Cortex of kidney (tissue), 1 donor: ENCODE results near the gene TESPA1.
"Not testable (repeated sequence)": the region's sequence is repeated elsewhere in the genome, so short reads cannot be mapped to it uniquely, and the experiment has no call there.

ENCODE experiments used
- DNase-seq: peaks from one replicate; lab custom pipeline; 2025; lab: John Stamatoyannopoulos, UW

TESPA1 gene, protein sequence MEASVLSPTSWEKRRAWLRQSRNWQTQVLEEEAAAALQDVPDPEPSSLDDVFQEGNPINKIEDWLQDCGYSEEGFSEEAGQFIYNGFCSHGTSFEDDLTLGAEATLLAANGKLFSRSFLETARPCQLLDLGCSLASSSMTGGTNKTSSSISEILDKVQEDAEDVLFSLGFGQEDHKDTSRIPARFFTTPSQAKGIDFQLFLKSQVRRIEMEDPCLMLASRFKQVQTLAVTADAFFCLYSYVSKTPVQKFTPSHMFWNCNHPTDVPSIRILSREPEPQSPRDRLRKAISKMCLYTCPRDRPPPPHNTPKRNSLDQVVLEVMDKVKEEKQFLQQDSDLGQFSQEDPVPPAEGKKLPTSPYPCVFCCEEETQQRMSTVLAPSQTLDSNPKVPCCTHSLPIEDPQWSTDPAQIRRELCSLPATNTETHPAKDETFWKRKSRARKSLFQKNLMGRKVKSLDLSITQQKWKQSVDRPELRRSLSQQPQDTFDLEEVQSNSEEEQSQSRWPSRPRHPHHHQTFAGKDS

DNA sequence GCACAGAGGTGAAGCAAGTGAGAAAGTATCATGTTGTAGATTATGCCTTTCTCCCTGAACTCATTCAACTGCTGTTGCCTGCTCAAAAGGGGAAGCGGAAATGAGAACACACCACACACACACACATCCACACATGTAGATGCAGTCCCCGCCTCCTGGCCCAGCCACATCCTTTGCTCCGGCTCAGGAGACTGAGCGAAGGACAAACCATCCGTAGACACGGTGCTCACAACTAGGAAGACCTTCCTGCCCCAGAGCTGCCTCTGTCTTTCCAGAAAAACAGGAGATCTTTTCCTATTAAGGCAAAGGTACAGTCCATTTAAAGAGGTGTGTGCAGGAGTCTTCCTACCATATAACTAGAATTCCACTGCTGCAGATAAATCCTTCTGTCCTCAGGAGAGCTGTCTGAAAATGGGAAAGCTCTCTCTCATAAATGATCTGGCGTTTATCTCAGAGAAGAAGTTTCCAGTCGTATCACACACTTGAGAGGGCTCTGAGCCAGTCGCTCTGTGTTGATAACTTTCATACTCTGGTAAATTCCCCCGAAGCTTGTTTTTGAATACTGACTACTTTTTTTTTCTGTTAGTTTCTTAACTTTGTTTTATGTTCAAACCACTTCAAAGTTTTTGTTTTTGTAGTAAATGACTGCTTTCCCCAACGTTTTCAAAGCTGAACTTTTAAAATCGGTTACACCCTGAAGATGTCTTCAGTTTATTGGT, at the start of gene TESPA1:
Gene TESPA1 (minus strand): TSS at position 105 of the 719 bp plus-strand sequence. CDS start 10,200 bp downstream, outside the sequence.
- no peak for DNase-seq

DNA sequence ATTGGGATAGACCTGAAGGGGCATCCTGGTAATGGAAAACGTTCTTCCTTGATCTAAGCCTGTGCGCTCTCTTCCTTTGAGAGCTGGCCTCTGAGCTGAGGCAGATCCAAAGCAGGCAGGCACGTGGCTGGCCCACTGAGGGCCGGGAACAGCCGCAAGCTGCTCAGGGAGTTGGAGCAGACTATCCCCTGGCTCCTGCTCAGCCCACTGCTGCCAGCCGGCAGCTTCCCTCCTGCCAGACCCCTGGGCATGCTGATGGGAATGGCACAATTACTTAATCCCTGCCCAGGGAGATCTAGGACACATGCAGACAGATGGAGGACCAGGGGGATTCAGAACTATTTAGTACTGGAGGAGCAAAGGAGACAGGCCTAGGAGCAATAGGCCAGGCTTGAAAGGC, 49.7 kb upstream of the TESPA1 start:
- no peak for DNase-seq

DNA sequence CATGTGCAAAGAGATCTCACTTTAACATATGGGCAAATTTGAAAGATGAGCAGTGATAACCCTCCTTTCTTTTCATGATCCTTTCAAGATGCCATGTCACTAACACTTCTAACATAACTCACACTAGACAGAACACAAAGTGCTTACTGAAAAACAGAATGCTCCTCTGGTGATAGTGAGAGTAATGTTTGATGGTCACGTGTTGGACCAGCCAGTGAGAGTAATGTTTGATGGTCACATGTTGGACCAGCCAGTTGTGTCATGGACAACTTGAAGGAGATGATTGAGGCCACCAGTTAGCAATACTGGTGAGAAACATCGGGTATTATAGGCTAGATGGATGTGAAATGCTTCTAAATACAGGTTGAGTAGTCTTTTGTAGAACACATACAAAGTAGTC, 40.9 kb upstream of the TESPA1 start:
- no peak for DNase-seq

DNA sequence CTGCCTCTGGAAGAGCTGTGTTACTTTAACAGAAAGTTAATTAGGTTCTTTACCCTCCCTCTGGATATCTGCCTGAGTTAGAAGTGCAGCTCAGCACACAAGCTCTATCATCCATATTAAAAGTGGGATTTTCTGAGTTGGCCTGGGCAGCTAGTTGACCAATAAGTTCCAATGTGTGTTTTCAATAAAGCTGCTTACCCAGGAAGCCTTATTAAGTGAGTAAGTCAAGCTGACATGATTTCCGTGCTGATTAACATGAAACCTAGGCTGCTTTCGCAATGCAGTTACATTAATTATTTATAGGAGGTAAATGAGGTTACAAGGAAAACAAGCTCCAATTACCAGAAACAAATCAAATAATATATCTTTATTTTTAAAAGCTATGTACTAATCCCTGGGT, 40.0 kb upstream of the TESPA1 start:
- no peak for DNase-seq

DNA sequence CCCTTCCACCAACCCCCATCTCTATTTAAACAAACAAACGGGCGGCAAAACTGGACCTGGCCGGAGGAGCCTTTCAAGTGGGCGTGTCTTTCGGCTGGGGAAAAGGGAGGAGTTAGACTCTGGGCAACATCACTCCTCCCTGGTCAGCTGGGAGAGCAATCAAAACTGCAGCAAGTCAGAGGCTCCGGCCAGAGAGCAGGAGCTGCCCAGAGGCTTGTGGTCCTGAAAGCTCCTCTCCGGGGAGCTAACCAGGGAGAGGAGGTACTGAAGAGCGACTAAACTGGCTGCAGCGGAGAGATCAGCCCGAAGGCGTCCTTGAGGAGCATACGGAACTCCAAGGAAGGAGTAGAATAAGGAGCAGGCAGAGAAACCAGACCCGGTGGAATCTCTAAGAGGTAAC, 35.2 kb upstream of the TESPA1 start, which contains the start of gene NEUROD4:
Gene NEUROD4 (plus strand): TSS at position 191 of the 400 bp plus-strand sequence. CDS start 6,466 bp downstream, outside the sequence.
- DNase-seq = no peak

DNA sequence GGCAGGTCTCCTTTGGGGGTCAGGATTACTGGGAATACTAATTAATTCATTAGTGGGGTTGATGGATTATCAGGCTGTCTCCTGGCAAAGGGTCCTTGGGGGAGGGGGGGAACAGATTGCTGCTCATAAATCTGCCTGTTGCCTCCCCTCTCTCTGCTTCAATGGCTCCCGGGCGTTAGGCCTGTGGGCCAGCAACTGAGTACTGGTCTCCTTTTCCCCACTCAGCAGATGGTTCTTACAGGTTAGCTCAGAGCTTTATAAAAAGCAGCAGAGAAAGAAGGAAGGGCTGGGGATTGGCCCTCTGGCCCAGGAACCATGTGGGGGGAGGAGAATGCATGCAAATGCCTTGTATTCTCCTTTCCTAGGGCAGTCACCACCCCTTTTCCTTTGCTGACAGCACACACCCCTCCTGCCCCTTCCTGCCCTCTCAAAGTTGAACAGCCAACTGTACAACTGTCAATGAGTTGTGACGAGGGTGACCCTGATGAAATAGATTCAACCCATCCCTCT, 32.9 kb upstream of the TESPA1 start:
- DNase-seq = no peak

DNA sequence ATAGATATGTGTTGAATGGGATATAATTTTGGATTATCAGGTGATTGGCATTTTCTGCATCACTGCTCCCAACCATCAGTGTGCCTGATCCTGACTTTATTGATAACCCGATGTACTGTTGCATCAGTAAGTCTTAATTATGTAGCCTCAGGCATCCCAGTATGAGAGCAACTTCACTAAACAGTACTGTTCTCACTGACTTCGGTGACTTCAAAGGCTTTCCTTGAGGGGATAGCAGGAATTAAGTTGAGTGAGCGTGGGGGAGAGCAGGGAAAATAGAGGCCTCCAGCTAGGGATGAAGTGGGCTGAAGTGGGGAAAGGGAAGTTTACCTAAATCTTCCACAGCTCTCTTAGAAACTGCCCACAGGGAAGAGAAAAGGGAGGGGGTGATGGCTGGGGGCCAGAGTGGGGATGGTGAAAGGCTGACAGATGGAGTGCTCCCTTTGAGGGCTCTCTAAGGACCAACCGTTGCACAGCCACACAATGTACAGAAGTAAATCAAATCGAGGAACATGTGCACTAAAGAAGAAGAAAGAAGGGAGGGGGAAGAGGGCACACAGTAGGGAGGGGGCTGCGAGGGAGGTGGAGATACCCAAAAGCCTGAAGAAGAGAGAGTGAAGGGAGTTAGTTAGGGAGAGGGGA, 24.5 kb upstream of the TESPA1 start:
- DNase-seq = no peak

DNA sequence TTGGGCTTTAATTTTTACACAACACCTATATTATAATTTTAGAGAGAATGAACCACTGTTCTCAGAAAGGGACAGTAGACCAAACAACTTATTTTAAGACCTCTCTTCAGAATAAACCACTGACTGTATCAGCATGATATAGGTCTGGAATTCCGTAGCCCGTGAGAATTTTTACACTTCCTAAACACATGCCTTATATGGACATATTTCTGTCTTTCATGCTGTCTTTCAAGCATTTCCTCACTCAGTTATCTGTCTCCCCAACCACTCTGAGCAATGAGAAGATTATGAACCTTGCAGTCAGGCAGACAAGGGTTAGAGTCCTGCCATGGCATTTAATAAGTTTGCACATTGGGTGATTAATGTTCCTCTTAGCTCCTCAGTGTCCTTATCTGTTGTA, 17.8 kb upstream of the TESPA1 start:
- no peak for DNase-seq

DNA sequence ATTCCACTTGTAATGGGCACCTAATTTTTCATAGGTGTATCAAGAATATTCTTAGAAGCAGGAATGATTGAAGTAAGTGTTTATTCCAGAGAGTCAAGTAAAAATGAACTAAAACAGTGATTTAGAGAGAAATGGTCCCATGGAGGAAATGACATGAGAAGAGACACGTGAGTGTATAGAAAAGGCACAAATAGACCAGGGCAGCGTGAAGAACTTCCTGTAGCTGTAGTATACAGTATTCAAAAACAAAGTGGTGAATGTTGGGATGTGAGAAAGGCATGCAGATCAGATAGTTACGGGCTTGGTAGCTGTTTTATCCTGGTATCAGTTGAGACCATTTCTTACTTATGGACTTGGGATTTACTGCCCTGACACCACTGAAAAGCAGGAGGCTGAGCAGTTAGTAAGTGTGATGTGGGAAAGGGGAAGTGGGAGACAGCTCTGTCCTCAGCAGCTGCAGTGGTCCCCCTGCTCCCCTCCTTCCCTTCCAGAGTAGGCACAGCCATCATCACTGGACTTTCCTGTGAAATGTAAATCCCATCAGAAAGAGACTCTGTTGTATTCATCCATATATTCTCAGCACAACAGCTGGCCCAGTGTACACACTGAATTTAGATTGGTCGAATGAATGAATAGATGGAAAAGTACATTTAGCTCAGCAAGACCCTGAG, 16.8 kb upstream of the TESPA1 start:
- no peak for DNase-seq

DNA sequence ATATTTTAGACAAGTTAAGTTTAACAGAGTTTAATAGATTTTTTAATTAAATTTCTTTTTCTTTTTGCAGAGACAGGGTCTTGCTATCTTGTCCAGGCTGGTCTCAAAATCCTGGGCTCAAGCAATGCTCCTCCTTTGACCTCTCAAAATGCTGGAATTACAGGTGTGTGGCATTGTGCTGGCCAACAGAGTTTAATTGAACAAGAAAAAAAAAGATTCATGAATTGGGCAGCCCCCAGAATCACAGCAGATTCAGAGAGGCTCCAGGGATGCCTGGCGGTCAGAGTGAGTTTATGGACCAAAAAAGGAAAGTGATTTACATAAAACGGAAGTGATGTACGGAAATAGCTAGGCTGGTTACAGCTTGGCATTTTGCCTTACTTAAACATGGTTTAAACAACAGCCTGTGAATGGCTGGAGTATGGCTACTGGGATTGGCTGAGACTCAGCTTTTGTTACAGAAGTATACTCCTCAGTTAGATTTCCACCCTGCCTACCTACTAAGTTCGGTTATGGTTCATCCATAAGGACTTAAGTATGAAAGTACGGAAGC, 14.5 kb upstream of the TESPA1 start:
- DNase-seq = no peak

DNA sequence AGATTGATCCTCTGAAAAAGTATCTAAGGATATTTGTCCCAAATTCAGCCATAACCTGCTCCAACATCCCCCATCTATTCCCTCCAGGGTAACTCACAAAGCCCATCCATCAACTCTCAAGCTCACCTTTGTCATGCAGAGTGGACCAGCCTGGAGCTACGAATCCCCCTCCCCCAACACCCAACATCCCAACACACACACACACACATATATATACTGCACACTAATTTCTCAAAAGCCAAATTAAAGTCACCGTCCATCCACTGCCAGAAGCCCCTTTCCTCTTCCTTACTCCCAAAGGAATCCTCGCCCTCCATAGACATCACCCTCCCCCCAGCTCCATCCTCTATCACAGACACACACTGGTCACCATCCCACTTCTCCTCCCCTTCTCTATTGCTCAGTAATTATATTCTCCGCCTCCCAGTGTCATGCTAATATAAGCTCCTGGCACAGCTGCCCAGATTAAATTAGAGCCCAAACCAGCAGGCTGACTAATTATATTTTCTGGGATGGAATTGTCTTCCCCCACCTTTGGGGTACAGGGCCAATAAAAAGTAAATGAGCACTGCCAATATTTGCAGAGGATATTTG, 13.5 kb upstream of the TESPA1 start:
- DNase-seq = no peak

DNA sequence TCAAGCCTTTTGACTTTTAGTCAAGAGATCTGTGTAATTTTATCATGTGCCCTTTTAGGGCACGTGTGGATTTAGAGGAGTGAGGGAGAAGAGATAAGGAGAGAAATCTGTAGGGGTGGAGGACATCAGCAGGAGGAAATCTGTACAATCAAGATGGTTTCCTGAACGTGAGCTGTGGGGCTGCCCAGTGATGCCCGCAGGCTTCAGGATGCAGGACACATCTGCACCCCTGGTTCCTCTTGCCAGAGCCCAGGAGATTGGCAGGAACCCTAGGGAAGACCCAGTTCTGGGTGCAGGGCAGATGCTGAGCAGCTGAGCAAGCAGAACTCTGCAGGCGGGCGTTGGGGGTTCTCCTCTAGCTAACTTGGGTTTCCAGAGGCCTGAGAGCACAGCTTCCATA, 11.6 kb upstream of the TESPA1 start:
- DNase-seq = no peak

DNA sequence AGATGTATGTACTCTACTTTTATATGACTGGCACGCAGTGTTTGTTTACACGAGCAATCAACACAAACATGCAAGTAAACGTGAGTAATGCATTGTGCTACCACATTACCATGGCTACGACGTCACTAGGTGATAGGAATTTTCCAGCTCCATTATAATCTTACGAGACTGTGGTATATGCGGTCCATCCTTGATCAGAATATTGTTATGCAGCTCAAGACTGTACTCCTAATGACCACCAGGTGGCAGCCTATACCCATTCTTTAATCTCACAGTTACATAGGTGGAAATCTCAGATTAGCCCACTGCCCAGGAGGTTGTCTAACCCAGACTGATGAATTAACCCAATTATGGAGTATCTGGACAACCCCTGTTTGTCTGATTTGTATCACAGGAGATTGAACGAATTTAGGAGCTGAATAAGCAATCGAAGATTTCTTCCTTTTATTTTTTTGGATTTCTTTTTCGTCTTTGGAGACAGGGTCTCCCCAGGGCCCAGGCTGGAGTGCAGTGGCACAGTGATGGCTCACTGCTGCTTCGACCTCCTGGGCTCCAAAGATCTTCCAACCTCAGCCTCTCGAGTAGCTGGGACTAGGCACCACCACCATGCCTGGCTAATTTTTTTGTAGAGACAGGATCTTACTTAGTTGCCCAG, 8.7 kb upstream of the TESPA1 start:
- no peak for DNase-seq

DNA sequence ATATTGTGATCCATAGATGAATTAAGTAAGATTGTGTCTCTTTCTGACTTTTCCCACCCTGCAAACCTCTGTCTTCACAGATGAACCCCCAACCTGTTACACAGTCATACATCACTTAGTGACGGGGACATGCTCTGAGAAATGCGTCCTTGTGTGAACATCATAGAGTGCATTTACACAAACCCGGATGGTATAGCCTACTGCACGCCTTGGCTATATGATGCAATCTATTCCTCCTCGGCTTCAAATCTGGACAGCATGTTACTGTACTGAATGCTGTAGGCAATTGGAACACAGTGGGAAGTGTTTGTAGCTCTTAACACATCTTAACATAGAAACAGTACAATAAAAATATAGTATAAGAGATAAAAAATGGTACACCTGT, 7.4 kb upstream of the TESPA1 start:
- no peak for DNase-seq

DNA sequence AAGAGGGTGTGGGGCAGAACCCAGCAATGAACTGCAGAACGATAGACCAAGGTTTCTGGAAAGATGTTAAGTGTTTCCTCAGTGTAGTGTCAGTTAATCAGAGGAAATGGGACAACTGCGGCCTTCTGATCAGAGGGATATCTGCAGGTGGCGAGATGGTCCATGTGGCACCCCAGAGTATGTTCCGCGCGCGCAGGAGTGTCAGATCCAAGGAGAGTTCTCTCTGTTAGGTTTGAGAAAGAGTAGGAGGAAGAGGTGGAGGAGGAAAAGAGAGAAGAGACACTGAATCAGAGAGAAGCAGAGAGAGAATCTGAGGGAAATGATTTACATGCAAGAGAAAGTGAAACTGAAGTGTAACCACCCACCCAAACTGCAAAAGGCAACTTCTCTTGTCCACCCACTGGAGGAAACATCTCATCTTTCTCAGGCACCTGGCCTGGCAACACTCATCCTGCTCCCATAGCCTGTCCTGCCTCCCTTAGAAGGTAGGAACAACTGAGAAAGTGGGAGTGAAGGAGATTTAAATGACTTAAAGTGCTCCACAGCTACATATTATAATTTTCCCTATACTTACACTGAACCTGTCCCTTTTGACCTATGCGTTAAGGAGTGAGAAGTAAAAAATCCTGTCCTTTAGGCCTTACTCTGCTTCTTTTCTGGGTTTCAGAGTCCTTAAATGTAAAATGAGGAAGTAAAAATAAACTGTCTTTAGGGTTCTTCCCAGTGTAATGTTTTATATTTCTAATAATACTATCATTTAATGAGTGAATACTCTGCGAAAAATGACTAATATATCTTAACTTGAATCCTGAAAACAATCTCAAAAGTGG, 6.8 kb upstream of the TESPA1 start:
- DNase-seq = no peak

DNA sequence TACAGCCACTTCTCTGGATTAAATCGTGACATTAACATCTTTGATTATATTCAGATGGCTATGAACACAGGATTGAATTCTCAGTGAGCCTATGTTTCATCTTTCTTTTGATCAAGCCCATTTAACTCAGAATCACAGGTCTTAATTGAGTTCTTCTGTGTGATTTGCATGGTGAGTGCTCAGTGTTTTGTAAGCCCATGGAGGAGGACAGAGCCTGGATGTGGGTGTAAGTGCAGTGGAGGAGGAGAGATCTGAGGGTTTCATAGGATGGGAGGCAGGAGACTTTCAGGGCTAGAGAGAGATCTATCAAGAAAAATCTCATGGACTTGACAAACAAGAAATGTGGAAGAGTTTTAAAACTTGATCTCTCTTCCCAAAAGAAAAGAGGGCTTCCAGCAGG, 5.3 kb upstream of the TESPA1 start:
- no peak for DNase-seq

DNA sequence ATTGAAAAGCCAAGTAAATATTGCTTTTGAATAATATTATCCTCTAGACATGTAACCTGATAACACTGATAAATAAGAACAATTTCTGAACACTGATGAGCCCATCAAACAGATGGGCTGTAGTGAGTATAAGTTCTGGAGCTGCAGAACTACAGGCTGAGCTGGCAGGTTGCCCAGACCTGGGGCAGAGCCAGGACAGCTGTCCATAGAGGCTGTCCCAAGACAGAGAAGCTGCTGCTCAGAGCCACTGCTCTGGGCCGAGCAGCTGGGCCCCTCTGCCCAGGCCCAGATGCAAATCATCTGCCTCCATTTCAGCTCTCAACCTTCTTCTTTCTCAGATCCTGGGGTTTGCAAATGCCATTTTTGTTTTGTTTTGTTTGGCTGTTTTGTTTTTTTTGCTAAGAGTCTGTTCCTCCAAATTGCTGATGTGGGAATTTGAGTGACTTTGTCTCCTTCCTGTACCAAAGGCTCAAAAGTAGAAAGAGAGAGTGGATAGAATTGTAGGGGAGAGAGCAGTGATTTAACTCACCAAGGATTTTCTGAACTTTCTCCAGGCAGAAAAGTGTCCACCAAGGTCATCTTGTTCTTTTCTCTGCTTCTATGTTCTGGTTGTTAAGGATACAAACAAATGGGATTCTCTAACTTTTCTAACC, 4.0 kb upstream of the TESPA1 start:
- DNase-seq = no peak

DNA sequence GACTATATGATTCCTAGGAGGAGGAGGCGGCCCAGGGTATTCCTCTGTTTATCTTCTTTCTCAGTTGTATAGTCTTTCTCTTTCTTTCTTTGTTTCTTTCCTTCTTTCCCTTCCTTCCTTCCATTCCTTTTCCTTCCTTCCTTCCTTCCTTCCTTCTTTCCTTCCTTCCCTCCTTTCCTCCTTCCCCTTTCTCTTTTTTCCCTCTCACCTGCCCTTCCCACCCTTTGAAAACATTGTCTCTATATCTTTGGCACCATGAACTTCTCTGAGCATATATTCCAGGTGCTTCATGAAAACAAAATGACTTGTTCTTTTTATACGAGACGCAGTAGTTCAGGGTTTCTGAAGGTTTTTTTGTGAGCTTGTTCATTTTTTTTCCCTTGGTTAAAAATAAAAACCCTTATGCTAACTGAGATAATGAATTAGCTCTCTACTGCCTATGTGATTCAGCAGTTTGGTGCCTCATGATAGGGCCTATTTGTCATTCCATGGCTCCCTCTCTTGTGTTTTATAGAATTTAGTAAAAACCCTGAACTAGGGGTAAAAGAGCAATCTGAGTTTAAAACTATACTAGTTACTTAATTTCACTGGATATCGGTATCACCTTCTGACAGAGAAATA, 3.2 kb upstream of the TESPA1 start:
- DNase-seq = no peak

DNA sequence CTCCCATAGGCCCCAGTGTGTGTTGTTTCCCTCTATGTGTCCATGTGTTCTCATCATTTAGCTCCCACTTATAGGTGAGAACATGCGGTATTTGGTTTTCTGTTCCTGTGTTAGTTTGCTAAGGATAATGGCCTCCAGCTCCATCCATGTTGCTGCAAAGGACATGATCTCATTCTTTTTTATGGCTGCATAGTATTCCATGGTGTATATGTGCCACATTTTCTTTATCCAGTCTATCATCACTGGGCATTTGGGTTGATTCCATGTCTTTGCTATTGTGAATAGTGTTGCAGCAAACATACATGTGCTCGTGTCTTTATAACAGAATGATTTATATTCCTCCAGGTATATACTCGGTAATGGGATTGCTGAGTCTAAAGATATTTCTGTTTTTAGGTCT, 2.2 kb upstream of the TESPA1 start:
- not testable (repeated sequence) for DNase-seq
